Measurements from ENCODE around the gene GNAI3. TPM values are rescaled to one million over a fixed set of nuclear protein-coding genes. Genes with fewer than 3 reads are reported as not detected.

GNAI3 gene
- total RNA-seq, 1 experiment from 2014 or later: 6.8 TPM

DNA sequence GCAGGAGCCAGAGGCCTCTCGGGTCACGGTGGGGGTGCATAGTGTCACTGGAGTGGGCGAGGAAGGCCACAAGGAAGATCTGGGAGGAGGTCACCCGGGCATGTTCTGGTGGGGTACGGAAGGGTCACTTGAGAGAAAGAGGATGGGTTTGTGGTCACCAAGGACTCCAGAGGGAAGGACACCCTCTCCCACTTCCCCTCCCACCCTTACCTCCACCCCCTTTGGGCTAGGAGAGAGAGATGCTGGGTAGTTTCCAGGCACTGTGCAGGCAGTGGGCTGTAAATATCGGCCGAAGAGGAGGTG is 39.6 kb upstream of the GNAI3 start:
- Histone ChIP-seq H3K4me3 (ENCODE audit: low read length) (peak overlapping the region; percentile 77), H3K4me1 (ENCODE audit: insufficient read depth, low read length) (peaks cover 6% of the 10 kb centered on the region; the same call in 1 of the 2 replicates), H3F3A (ENCODE audit: low read length, unreplicated experiment) (no peaks in the 10 kb centered on the region), H3K4me2 (ENCODE audit: low read length) (peak overlapping the region; percentile 97), H3K9ac (ENCODE audit: low read length) (no peak overlapping the region), H3K9me2 (replicated peaks; ENCODE audit: low read length) (no peaks in the 10 kb centered on the region), H3K79me2 (ENCODE audit: low read length) (no peaks in the 10 kb centered on the region), H2AFZ (ENCODE audit: low read length) (peak overlapping the region; percentile 97; the same call in 1 of the 2 replicates), H3K36me3 (ENCODE audit: low read depth, low read length) (no peaks in the 10 kb centered on the region), H4K20me1 (ENCODE audit: low read length) (no peaks in the 10 kb centered on the region), H3K27me3 (ENCODE audit: low read length) (no peaks in the 10 kb centered on the region), H3K9me3 (ENCODE audit: low read length) (no peaks in the 10 kb centered on the region), H3K27ac (ENCODE audit: low read length) (no peak overlapping the region)
- intact Hi-C loops (cut with micrococcal nuclease): no loop called here
- BruUV-seq (replicated peaks): no TSS peak
- ChIA-PET CTCF (no interaction called here), POLR2A (ENCODE audit: unreplicated experiment) (interaction anchor here (0.7 kb wide), 1 partner anchor 23 kb away, joined by 3 read pairs; no protein-coding TSS in a partner anchor)
- no peak for ATAC-seq
- TF ChIP-seq, protein P1, sequence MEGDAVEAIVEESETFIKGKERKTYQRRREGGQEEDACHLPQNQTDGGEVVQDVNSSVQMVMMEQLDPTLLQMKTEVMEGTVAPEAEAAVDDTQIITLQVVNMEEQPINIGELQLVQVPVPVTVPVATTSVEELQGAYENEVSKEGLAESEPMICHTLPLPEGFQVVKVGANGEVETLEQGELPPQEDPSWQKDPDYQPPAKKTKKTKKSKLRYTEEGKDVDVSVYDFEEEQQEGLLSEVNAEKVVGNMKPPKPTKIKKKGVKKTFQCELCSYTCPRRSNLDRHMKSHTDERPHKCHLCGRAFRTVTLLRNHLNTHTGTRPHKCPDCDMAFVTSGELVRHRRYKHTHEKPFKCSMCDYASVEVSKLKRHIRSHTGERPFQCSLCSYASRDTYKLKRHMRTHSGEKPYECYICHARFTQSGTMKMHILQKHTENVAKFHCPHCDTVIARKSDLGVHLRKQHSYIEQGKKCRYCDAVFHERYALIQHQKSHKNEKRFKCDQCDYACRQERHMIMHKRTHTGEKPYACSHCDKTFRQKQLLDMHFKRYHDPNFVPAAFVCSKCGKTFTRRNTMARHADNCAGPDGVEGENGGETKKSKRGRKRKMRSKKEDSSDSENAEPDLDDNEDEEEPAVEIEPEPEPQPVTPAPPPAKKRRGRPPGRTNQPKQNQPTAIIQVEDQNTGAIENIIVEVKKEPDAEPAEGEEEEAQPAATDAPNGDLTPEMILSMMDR (conservative IDR thresholded peaks at IDR 0.05; ENCODE audit: low read depth, low read length): no peak
- TF ChIP-seq EZH2phosphoT487 (IDR thresholded peaks at IDR 0.05; ENCODE audit: borderline replicate concordance, low read length) (no peak), EZH2 (IDR thresholded peaks at IDR 0.05; ENCODE audit: low read length, unreplicated experiment) (no peak)
- DNase-seq: no peak

DNA sequence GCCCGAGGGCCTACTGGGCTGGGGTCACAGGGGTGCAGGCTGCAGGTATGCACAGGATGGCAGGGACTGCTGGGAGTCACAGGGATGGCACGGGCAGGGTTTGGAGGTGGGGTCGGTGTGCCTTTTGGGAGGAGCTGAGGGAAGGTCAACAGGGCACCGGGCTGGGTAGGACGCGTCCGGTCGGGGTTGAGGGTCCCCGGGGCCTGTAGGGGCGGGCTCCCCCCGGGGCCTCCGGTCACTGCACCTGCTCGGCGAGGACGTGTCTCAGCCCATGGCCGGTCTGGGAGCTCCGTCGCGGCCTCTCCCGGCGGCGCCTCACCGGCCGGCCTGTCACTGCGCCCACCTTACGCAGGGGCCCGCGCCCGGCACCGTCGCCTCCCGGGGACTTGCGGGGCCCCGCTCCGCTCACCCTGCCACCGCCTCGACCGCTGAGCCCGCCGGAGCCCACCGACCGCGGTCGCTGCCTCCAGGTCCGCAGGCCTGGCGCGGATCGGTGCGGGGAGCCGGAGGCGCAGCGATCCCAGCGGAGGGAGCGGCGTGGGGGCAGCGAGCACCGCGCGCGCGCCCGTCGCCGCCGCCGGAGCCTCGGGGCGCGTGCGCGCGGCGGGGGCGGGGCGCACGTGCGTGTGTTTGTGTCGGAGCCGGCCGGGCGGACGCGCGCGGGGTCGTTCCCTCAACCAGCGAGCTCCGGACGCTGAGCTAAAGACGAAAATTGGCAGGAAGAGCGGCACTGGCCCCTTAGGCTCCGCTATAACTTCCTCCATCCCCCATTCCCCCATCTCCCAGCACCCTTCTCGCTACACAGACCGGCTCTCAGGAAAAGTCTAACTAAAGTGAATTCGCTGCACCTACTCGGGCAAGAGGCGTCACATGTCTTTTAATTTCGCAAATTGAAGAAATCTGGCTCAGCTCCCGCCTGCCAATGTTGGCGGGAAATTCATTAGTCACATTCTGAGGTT is 39.0 kb upstream of the GNAI3 start, which contains the start of gene AMIGO1:
Gene AMIGO1 (minus strand): TSS at position 552 of the 959 bp plus-strand sequence. CDS start 815 bp downstream, outside the sequence.
- TF ChIP-seq EZH2phosphoT487 (IDR thresholded peaks at IDR 0.05; ENCODE audit: borderline replicate concordance, low read length) (no peak), EZH2 (IDR thresholded peaks at IDR 0.05; ENCODE audit: low read length, unreplicated experiment) (no peak)
- TF ChIP-seq, protein P1 (conservative IDR thresholded peaks at IDR 0.05; ENCODE audit: low read depth, low read length): no peak
- no peak within 1 kb of the TSS for H3K27ac ChIP-seq (ENCODE audit: low read length)
- ChIA-PET POLR2A (ENCODE audit: unreplicated experiment) (interaction anchor here (0.8 kb wide), 1 partner anchor 26 kb away, joined by 3 read pairs; the partner anchor contains the start of gene ATXN7L2), CTCF (interaction anchor here (0.5 kb wide), 1 partner anchor 140 kb away, joined by 3 read pairs; no protein-coding TSS in a partner anchor)
- no peaks in the 10 kb centered on the region for H3K79me2 ChIP-seq (ENCODE audit: low read length)
- no peaks in the 10 kb centered on the region for H3K9me3 ChIP-seq (ENCODE audit: low read length)
- H3K9ac ChIP-seq (ENCODE audit: low read length): peak within 1 kb of the TSS; percentile 40
- intact Hi-C loops (cut with micrococcal nuclease): no loop called here
- BruUV-seq (replicated peaks): no TSS peak
- H3K4me1 ChIP-seq (ENCODE audit: insufficient read depth, low read length): peaks cover 6% of the 10 kb centered on the region; the same call in 1 of the 2 replicates
- H3K9me2 ChIP-seq (replicated peaks; ENCODE audit: low read length): no peaks in the 10 kb centered on the region
- peak within 1 kb of the TSS; percentile 77 for H3K4me3 ChIP-seq (ENCODE audit: low read length)
- H3F3A ChIP-seq (ENCODE audit: low read length, unreplicated experiment): no peaks in the 10 kb centered on the region
- peak within 1 kb of the TSS; percentile 97 for H2AFZ ChIP-seq (ENCODE audit: low read length)
- H3K27me3 ChIP-seq (ENCODE audit: low read length): no peaks in the 10 kb centered on the region
- peak within 1 kb of the TSS; percentile 97 for H3K4me2 ChIP-seq (ENCODE audit: low read length)
- DNase-seq (peak; percentile 49), ATAC-seq (peak; percentile 69)
- H3K36me3 ChIP-seq (ENCODE audit: low read depth, low read length): no peaks in the 10 kb centered on the region
- H4K20me1 ChIP-seq (ENCODE audit: low read length): no peaks in the 10 kb centered on the region

Data from PC-3 (cell line).